Endothelial cell of umbilical vein (primary cell): ENCODE results near the gene SYNE3. TPM values are rescaled to one million over a fixed set of nuclear protein-coding genes. Genes with fewer than 3 reads are reported as not detected.

Experiments used
- BruUV-seq: library from RNA; stranded (reverse); fragments of 400-500 nt; replicated peaks from 2 replicates; lab custom pipeline; 2021; lab: Mats Ljungman, UMichigan
- CTCF ChIA-PET: fragments of 300-600, 350-600 bp; sonication (Branson Sonifier 250); formaldehyde crosslinking; loops from one replicate; lab custom pipeline; 2021; ENCODE audit warnings: antibody characterized with exemption, inconsistent platforms; lab: Charles Lee
- POLR2A ChIA-PET: fragments of 300-600, 350-600 bp; sonication (Branson Sonifier 250); formaldehyde crosslinking; loops from one replicate; lab custom pipeline; 2021; ENCODE audit warnings: antibody characterized with exemption, inconsistent platforms; lab: Charles Lee
- DNase-seq: peaks from one replicate; pipeline ENCODE4 v3.0.0-alpha.2; 2011; ENCODE audit warnings: low read depth, low spot score
- FAIRE-seq: peaks from 2 replicates; lab custom pipeline; 2011; peaks lifted over from hg19 to GRCh38; lab: Jason Lieb, UNC
- H2AFZ ChIP-seq: 2 replicates; pipeline ENCODE4 v1.6.0; 2012; ENCODE audit warnings: low read depth, low read length, control low read depth, inconsistent platforms
- H3K27ac ChIP-seq: 2 replicates; pipeline ENCODE4 v1.5.1; 2011; ENCODE audit warnings: low read depth, mild to moderate bottlenecking, control low read depth, low read length, moderate library complexity; ENCODE audit not compliant: insufficient read depth
- H3K27me3 ChIP-seq, 2 experiments: 2 replicates each; pipeline versions ENCODE4 v1.6.0 to v1.6.1; 2011; ENCODE audit warnings: low read length in 2 of 2, mixed read lengths in 1 of 2; ENCODE audit not compliant: control insufficient read depth in 2 of 2, insufficient read depth in 2 of 2
- H3K36me3 ChIP-seq, 2 experiments: 2 replicates in 1 of 2; 3 replicates in 1 of 2; pipeline ENCODE4 v1.5.1; 2011; ENCODE audit warnings: low read length in 2 of 2, mild to moderate bottlenecking in 1 of 2, moderate library complexity in 1 of 2; ENCODE audit not compliant: control insufficient read depth in 2 of 2, insufficient read depth in 2 of 2; ENCODE audit errors: extremely low read depth in 1 of 2
- H3K4me1 ChIP-seq: 3 replicates; pipeline ENCODE4 v1.5.1; 2011; ENCODE audit warnings: mild to moderate bottlenecking, low read length; ENCODE audit not compliant: control insufficient read depth, insufficient read depth; ENCODE audit errors: extremely low read depth
- H3K4me2 ChIP-seq: 2 replicates; pipeline ENCODE4 v1.6.1; 2011; ENCODE audit warnings: low read length, control low read depth, mixed read lengths; ENCODE audit not compliant: insufficient read depth
- H3K4me3 ChIP-seq, 3 experiments: fragments of 200-600 bp in 1 of 3; sonication (generic), shearing (Covaris generic) in 1 of 3; replicated peaks in 1 of 3; 2 replicates each; pipeline ENCODE4 v1.5.1; 2011 to 2016; ENCODE audit warnings: control low read depth in 3 of 3, low read length in 3 of 3, mild to moderate bottlenecking in 2 of 3, inconsistent platforms in 1 of 3, low read depth in 1 of 3, moderate library complexity in 1 of 3; ENCODE audit not compliant: insufficient read depth in 1 of 3
- H3K79me2 ChIP-seq: 2 replicates; pipeline ENCODE4 v1.6.0; 2012; ENCODE audit warnings: low read length, inconsistent platforms; ENCODE audit not compliant: control insufficient read depth, insufficient read depth
- H3K9ac ChIP-seq: replicated peaks from 2 replicates; pipeline ENCODE3; 2011; ENCODE audit warnings: low read length, control low read depth; ENCODE audit not compliant: insufficient read depth; ENCODE audit errors: extremely low read depth
- H3K9me1 ChIP-seq: replicated peaks from 3 replicates; pipeline ENCODE4 v1.6.0; 2011; ENCODE audit warnings: mild to moderate bottlenecking, low read length; ENCODE audit not compliant: control insufficient read depth, insufficient read depth; ENCODE audit errors: extremely low read depth
- H3K9me3 ChIP-seq: replicated peaks from 2 replicates; pipeline ENCODE4 v1.5.1; 2012; ENCODE audit warnings: low read length, inconsistent platforms; ENCODE audit not compliant: control insufficient read depth, insufficient read depth
- H4K20me1 ChIP-seq: replicated peaks from 2 replicates; pipeline ENCODE3; 2011; ENCODE audit warnings: mild to moderate bottlenecking, low read length; ENCODE audit not compliant: control insufficient read depth, insufficient read depth; ENCODE audit errors: extremely low read depth
- CTCF ChIP-seq, 2 donors: IDR thresholded peaks; 1 replicate in 1 of 2; 2 replicates in 1 of 2; pipeline ENCODE4 v1.5.1; 2011; ENCODE audit warnings: low read length in 2 of 2, mild to moderate bottlenecking in 2 of 2, moderate library complexity in 2 of 2, control low read depth in 1 of 2, inconsistent platforms in 1 of 2, low read depth in 1 of 2; ENCODE audit not compliant: insufficient read depth in 1 of 2; ENCODE audit errors: extremely low read depth in 1 of 2
- EZH2 ChIP-seq: IDR thresholded peaks from 2 replicates; pipeline ENCODE4 v1.6.1; 2012; ENCODE audit warnings: borderline replicate concordance, low read depth, mild to moderate bottlenecking, moderate library complexity, low read length, inconsistent platforms; ENCODE audit not compliant: severe bottlenecking
- FOS ChIP-seq: IDR thresholded peaks from 2 replicates; pipeline ENCODE4 v1.6.1; 2011; ENCODE audit warnings: mild to moderate bottlenecking, low read length, moderate library complexity, borderline replicate concordance; ENCODE audit not compliant: insufficient read depth
- GATA2 ChIP-seq: IDR thresholded peaks from 2 replicates; pipeline ENCODE4 v1.7.0; 2011; ENCODE audit warnings: low read depth, mild to moderate bottlenecking, moderate library complexity, mixed read lengths, low read length; ENCODE audit not compliant: insufficient read length, insufficient read depth
- JUN ChIP-seq: IDR thresholded peaks from 2 replicates; pipeline ENCODE4 v1.6.1; 2011; ENCODE audit warnings: borderline replicate concordance, low read depth; ENCODE audit not compliant: insufficient read length, insufficient read depth
- MAX ChIP-seq: IDR thresholded peaks from 2 replicates; pipeline ENCODE4 v1.6.1; 2011; ENCODE audit not compliant: insufficient read depth, insufficient read length
- MYC ChIP-seq: IDR thresholded peaks from one replicate; pipeline ENCODE4 v1.6.1; 2011; ENCODE audit warnings: mild to moderate bottlenecking, low read depth, low read length
- POLR2A ChIP-seq: IDR thresholded peaks from 2 replicates; pipeline ENCODE4 v1.6.1; 2012; ENCODE audit warnings: low read depth, mild to moderate bottlenecking, control low read depth, low read length
- POLR2AphosphoS5 ChIP-seq: IDR thresholded peaks from 2 replicates; pipeline ENCODE4 v1.6.1; 2012; ENCODE audit warnings: low read depth, mild to moderate bottlenecking, control low read depth, low read length, moderate library complexity; ENCODE audit not compliant: insufficient read depth
- dilution Hi-C: fragments of 300-500 bp; cut with MboI; formaldehyde crosslinking; loops from one replicate; pipeline ENCODE4 v1.15.0; 2019; ENCODE audit warnings: low sequenced_read_pairs; ENCODE audit not compliant: extremely low pct_ligation_motif_present
- intact Hi-C: fragments of 100-400 bp; cut with micrococcal nuclease; formaldehyde crosslinking; loops from one replicate; pipeline ENCODE4 v1.10.0; 2022
- polyA plus RNA-seq, 4 experiments: library from polyadenylated mRNA; depleted of rRNA in 3 of 4; stranded (reverse) in 3 of 4; unstranded in 1 of 4; fragments of >200 nt; gene quantifications; 2 replicates each; pipeline versions ENCODE4 v1.2.1 to v1.2.3, GENCODE V29; 2011 to 2012; ENCODE audit warnings: missing spikeins in 1 of 4
- total RNA-seq: library from RNA; stranded (reverse); gene quantifications from 2 replicates; pipeline ENCODE4 v1.2.3, GENCODE V29; 2021

Gene SYNE3
- total and polyA plus RNA-seq, 2 donors (not counting 3 experiments of a cell fraction or from before 2014, with no cell fraction given), result 3.0 to 18.8 TPM

- POLR2A ChIA-PET, result no interaction called here
Observed at GRCh38 chr14:95520346-95520745, 3.9 kb upstream of the SYNE3 start.

GRCh38 chr14:95519699-95520098 lies 3.2 kb upstream of the SYNE3 start:
- FAIRE-seq (peak; percentile 95), DNase-seq (peak; percentile 81)
- no peaks in the 10 kb centered on the region for H3K36me3 ChIP-seq
- no peaks in the 10 kb centered on the region for H3K27me3 ChIP-seq
- TF ChIP-seq EZH2 (no peak), POLR2AphosphoS5 (peak; percentile 77), CTCF (IDR thresholded peaks at IDR 0.05; ENCODE audit: extremely low read depth in 1 of 2, insufficient read depth in 1 of 2, low read depth in 1 of 2, low read length in 2 of 2) (no peak), FOS (peak; percentile 91), MYC (no peak), JUN (peak; percentile 77), GATA2 (peak; percentile 19), POLR2A (no peak), MAX (no peak)
- ChIA-PET CTCF (interaction anchor here (1.0 to 2.4 kb wide), 6 partner anchors 12 to 77 kb away, joined by 3 to 16 read pairs (median 6); no protein-coding TSS in a partner anchor), POLR2A (no interaction called here)
- H3K9ac ChIP-seq, result peak overlapping the region; percentile 27
- H3K4me2 ChIP-seq, result peak overlapping the region; percentile 91
- peak overlapping the region; percentile 51 for H3K27ac ChIP-seq
- peaks cover 69% of the 10 kb centered on the region for H3K4me1 ChIP-seq
- H3K4me3 ChIP-seq, result peak overlapping the region in 1 of 3 experiments; percentile 3
- no peaks in the 10 kb centered on the region for H3K79me2 ChIP-seq
- dilution Hi-C loops, result no loop called here
- no peaks in the 10 kb centered on the region for H3K9me1 ChIP-seq
- H2AFZ ChIP-seq, result no peak overlapping the region
- intact Hi-C loops, result loop anchor here (2.0 to 10.0 kb wide), 3 partner anchors 25 to 365 kb away; partner anchors contain the start of gene DICER1
- no peaks in the 10 kb centered on the region for H4K20me1 ChIP-seq
- BruUV-seq, result no TSS peak
- H3K9me3 ChIP-seq, result no peaks in the 10 kb centered on the region

More at GRCh38 chr14:95520346-95520745, 3.9 kb upstream of the SYNE3 start:
- no peaks in the 10 kb centered on the region for H3K79me2 ChIP-seq
- H4K20me1 ChIP-seq, result no peaks in the 10 kb centered on the region
- no peak for TF ChIP-seq POLR2A
- peak; percentile 7 for TF ChIP-seq FOS
- peak overlapping the region; percentile 27 for H3K9ac ChIP-seq
- FAIRE-seq, result no peak
- peaks cover 62% of the 10 kb centered on the region for H3K4me1 ChIP-seq
- dilution Hi-C loops, result no loop called here
- H3K27ac ChIP-seq, result peak overlapping the region; percentile 43
- H3K9me3 ChIP-seq, result no peaks in the 10 kb centered on the region
- H3K27me3 ChIP-seq, result no peaks in the 10 kb centered on the region
- H3K36me3 ChIP-seq, result no peaks in the 10 kb centered on the region
- H3K4me3 ChIP-seq, result no peak overlapping the region
- intact Hi-C loops, result no loop called here
- H2AFZ ChIP-seq, result peak overlapping the region; percentile 15
- H3K9me1 ChIP-seq, result no peaks in the 10 kb centered on the region
- no peak for DNase-seq
- peak overlapping the region; percentile 91 for H3K4me2 ChIP-seq
- CTCF ChIA-PET, result interaction anchor here (1.0 to 2.4 kb wide), 5 partner anchors 13 to 78 kb away, joined by 3 to 16 read pairs (median 3); no protein-coding TSS in a partner anchor
- BruUV-seq, result no TSS peak
